Stimulated activated CD8-positive, alpha-beta memory T cell treated with anti-CD3 and anti-CD28 coated beads, Interleukin-2, amount 100 ng/mL, for 1 hour (primary cell): ENCODE measurements around the gene PPP2R5C.
"Not testable (repeated sequence)": the region's sequence is repeated elsewhere in the genome, so short reads cannot be mapped to it uniquely, and the experiment has no call there.

Experiments
- DNase-seq, 2 donors: peaks; one replicate each; pipeline ENCODE4 v3.0.0-alpha.2; 2020; ENCODE audit warnings: low read depth in 2 of 2

Gene PPP2R5C

GRCh38 chr14:101761032-101761880 is at the start of gene PPP2R5C:
PPP2R5C (plus strand) TSS chr14:101761709; CDS start chr14:101761894, 185 bp downstream.
- DNase-seq, result peak; percentile 68 to 82

GRCh38 chr14:101711857-101712233 is 49.7 kb upstream of the PPP2R5C start:
- DNase-seq, result not testable (repeated sequence)

GRCh38 chr14:101712341-101712740 is 49.2 kb upstream of the PPP2R5C start:
- not testable (repeated sequence) for DNase-seq

GRCh38 chr14:101713091-101713490 is 48.4 kb upstream of the PPP2R5C start:
- DNase-seq, result not testable (repeated sequence)

GRCh38 chr14:101713621-101714349 is 47.7 kb upstream of the PPP2R5C start:
- no peak for DNase-seq

GRCh38 chr14:101714394-101714793 is 47.1 kb upstream of the PPP2R5C start:
- DNase-seq, result no peak

GRCh38 chr14:101715210-101716076 is 46.1 kb upstream of the PPP2R5C start:
- no peak for DNase-seq

- no peak for DNase-seq
Measured at GRCh38 chr14:101716077-101716950, 45.2 kb upstream of the PPP2R5C start.

GRCh38 chr14:101716956-101717662 is 44.4 kb upstream of the PPP2R5C start:
- no peak for DNase-seq

GRCh38 chr14:101717663-101718490 is 43.6 kb upstream of the PPP2R5C start:
- DNase-seq, result no peak

GRCh38 chr14:101719045-101719645 is 42.4 kb upstream of the PPP2R5C start:
- DNase-seq, result no peak

GRCh38 chr14:101719708-101720107 is 41.8 kb upstream of the PPP2R5C start:
- no peak for DNase-seq

GRCh38 chr14:101721111-101721510 is 40.4 kb upstream of the PPP2R5C start:
- DNase-seq, result no peak

- DNase-seq, result peak; percentile 50 to 53
Measured at GRCh38 chr14:101721951-101722661, 39.4 kb upstream of the PPP2R5C start.

GRCh38 chr14:101723061-101723595 is 38.4 kb upstream of the PPP2R5C start:
- no peak for DNase-seq

GRCh38 chr14:101725652-101726051 is 35.9 kb upstream of the PPP2R5C start:
- DNase-seq, result not testable (repeated sequence)

GRCh38 chr14:101726295-101726953 is 35.1 kb upstream of the PPP2R5C start:
- no peak for DNase-seq

- no peak for DNase-seq
Measured at GRCh38 chr14:101726954-101727302, 34.6 kb upstream of the PPP2R5C start.
